ENCODE measurements around the gene SFMBT1.

GRCh38 chr3:53024315-53024714, 21.6 kb downstream of the SFMBT1 start:
- TF ChIP-seq, protein P1, sequence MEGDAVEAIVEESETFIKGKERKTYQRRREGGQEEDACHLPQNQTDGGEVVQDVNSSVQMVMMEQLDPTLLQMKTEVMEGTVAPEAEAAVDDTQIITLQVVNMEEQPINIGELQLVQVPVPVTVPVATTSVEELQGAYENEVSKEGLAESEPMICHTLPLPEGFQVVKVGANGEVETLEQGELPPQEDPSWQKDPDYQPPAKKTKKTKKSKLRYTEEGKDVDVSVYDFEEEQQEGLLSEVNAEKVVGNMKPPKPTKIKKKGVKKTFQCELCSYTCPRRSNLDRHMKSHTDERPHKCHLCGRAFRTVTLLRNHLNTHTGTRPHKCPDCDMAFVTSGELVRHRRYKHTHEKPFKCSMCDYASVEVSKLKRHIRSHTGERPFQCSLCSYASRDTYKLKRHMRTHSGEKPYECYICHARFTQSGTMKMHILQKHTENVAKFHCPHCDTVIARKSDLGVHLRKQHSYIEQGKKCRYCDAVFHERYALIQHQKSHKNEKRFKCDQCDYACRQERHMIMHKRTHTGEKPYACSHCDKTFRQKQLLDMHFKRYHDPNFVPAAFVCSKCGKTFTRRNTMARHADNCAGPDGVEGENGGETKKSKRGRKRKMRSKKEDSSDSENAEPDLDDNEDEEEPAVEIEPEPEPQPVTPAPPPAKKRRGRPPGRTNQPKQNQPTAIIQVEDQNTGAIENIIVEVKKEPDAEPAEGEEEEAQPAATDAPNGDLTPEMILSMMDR (IDR thresholded peaks at IDR 0.05): no peak
- TF ChIP-seq POLR2A (IDR thresholded peaks at IDR 0.05): no peak
